Breast epithelium (tissue), 3 donors: Measurements from ENCODE around the gene DR1.

ENCODE experiments used
- CTCF ChIP-seq, 3 donors: fragments of 450-650 bp; IDR thresholded peaks; one replicate each; pipeline ENCODE4 v1.5.1; 2016 to 2017; ENCODE audit warnings: antibody characterized with exemption in 3 of 3, mild to moderate bottlenecking in 3 of 3, moderate library complexity in 3 of 3
- POLR2A ChIP-seq: fragments of 450-650 bp; IDR thresholded peaks from one replicate; pipeline ENCODE4 v1.6.1; 2016; ENCODE audit warnings: antibody characterized with exemption, mild to moderate bottlenecking, moderate library complexity

- no peak for TF ChIP-seq CTCF (IDR thresholded peaks at IDR 0.05)
- no peak for TF ChIP-seq POLR2A
Measured at GRCh38 chr1:93352376-93352775, 6.7 kb downstream of the DR1 start.
